ENCODE measurements around the gene CHAT.
A peak's percentile ranks its signal among the peaks of the same experiment; 100 is the strongest.
"Not testable (repeated sequence)": the region's sequence is repeated elsewhere in the genome, so short reads cannot be mapped to it uniquely, and the experiment has no call there.

CHAT gene

DNA sequence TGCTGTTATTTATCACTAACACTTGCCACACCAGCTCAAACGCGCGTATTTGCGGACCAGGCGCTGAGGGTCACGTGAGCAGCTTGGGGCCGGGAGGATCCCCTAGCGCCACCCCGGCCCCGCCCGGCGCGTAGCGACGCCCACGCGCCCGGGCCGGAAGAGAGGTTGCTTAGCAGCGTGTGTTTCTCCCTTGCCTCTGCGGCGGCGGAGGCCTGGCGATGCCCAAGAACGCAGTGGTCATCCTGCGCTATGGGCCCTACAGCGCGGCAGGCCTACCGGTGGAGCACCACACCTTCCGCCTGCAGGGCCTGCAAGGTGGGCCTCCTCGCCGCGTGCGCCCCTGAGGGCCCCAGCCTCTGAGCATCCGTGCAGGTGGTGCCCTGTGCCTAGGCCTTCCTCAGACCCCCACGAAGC is 65.7 kb downstream of the CHAT start, which contains the start of gene C10orf53:
Gene C10orf53, plus strand, starts transcription at position 172 of the 414 bp plus-strand sequence. Its CDS starts 47 bp downstream, at position 219.
- peak in 23 of 56 donors; percentile 3 to 62 (median 21) for DNase-seq

DNA sequence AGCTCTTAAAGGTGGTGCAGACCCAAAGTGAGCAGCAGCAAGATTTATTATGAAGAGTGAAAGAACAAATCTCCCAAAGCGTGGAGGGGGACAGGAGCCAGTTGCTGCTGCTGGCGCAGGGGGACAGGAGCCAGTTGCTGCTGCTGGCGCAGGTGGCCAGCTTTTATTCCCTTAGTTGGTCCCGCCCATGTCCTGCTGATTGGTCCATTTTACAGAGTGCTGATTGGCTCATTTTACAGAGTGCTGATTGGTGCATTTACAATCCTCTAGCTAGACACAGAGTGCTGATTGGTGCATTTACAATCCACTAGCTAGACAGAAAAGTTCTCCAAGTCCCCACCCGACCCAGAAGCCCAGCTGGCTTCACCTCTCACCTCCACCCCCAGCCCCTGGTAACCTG is 68.6 kb downstream of the CHAT start:
- DNase-seq, result not testable (repeated sequence)

DNA sequence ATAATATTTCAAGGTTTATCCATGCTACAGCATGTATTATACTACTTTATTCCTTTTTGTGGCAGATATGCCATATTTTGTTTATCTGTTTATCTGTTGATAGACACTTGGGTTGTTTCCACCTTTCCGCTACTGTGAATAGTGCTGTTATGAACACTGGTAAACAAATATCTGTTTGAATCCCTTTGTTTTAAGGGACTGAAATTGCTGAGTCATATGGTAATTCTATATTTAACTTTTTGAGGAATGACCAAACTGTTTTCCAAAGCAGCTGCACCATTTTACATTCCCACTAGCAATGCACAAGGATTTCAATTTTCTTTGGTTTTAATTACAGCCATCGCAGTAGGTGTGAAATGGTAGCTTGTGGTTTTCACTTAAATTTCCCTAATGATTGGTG is 69.0 kb downstream of the CHAT start:
- DNase-seq, result no peak

DNA sequence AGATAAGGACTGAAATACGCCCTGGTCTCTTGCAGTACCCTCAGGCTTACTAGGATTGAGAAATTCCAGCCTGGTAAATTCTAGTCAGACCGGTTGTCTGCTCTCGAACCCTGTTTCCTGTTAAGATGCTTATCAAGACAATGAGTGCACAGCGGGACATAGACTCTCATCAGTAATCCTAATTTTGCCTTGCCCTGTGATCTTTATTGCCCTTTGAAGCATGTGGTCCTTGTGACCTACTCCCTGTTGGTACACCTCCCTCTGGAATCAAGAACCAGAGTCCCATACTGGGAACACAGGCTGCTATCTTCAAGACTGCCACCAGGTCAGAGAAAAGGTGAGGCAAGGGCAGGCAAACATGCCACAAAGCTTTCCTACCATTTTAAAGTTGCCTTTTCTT is 72.8 kb downstream of the CHAT start:
- no peak for DNase-seq

DNA sequence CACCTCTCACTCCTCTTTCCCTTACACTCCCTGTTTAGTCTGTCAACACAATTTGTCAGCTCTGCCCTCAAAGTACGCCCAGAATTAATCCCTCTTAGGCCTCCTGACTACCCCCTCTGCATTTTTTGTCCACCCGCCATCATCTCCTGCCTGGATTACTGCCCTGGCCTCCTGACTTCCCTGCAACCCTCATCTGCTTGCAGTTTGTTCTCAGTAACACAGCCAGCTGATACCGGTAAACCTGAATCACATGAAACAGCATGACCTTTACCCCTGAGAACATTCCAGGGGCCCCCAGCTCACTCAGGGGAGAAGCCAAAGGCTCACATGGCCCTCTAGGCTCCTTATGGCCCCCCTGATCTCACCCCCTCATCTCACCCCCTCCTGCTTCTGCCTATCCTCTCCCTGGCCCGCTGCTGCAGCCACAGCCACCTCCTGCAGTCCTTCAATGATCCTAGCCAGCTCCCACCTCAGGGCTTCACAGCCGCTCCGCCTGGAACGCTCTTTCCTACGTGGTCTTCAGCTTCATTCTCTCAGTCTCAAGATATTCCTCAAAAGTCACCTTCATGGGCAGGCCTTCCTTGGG is 74.5 kb downstream of the CHAT start:
- DNase-seq, result no peak

DNA sequence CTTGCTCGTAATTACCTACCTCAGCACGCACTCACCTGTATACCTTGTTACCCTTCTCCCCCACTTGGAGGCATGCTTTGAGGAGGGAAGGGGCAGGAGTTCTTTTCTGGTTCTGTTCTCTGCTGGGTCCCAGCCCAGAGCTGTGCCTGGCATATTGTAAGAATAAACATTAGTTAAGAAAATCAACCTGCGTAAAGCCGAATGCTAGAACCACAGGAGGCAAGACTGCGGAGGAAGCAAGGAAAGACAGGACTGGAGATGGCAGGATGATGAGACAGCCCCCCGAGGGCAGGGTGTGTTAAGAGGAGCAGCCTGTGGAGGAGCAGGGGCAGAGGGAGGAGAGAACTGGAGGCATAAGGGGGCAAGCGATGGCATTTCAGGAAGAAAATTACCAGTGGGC is 75.1 kb downstream of the CHAT start:
- no peak for DNase-seq

DNA sequence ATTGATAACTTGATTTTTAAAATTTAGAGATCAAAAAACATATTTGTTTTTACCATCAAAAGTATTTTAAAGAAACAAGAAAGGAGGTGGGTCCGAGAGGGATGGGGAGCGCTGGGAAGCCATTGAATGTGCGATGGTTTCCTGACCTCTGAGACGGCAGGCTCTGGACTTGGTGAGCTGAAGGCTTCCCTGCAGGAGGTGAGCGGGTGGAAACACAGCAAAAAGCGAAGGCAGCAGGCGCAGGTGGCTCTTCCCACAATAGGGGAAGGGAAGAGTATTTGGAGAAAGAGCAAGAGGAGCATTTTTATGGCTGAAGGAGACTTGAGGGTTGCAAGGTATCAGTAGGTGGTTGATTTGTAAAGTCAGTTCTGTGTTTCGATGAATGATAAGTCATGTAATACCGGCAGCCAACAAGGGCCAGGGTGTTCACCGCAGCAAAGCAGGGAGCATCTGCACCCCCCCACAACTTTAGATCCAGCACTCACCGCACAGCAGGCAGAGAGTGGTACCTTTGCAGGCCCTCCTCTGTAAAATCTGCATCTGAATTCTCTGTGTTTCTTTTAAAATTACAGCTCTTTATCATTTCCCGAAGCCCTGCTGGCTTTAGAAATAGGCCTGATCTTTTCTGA is 76.2 kb downstream of the CHAT start:
- no peak for DNase-seq

DNA sequence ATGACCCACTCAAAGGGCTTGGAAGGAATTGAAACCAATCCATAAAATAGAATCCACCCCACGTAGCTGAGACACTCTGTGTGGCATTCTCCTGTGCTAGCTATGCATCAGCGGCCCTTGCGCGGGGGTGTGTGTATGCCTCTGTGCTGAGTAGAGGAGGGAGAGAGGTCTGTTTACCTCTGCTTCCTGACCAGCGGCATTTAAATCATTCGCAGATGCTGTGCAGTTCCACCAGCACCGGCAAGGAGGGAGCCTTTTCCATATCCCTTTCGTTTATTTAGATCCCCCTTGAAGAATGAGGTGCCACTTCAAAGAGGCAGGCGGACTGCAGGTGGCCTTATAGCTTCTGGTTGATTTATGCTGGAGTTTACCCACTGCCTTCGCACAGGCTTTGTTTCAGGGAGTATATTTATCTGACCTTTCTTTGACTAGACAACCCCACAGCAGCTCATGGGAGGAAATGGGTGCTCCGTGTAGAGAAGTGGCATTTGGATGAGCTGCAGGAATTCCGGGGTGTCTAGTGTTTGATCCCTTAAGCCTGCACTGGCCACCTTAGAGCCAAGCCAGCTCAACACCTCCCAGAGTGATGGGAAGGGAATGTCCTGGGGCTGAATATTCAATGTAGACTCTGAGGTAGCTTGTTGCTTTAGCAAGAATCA is 77.0 kb downstream of the CHAT start:
- no peak for DNase-seq

DNA sequence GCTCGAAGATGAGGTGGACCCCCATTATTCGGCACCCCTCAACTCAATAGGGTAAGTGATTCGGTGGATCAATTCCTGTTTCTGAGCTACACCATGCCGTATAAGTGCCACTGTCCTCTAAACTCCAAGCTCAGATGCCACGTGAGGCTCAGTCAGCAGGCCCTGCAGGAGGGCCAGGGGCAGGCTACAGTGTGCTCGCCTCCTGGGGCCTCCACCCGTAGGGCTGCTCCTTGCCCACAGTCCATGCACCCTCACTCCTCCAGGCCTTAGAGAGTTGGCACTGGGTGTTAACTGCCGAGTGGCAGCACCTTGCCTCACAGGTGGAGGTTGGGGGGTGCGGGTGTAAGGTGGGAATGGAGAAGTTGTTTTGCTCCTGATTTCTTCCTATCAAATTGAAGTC is 77.8 kb downstream of the CHAT start:
- DNase-seq, result no peak

DNA sequence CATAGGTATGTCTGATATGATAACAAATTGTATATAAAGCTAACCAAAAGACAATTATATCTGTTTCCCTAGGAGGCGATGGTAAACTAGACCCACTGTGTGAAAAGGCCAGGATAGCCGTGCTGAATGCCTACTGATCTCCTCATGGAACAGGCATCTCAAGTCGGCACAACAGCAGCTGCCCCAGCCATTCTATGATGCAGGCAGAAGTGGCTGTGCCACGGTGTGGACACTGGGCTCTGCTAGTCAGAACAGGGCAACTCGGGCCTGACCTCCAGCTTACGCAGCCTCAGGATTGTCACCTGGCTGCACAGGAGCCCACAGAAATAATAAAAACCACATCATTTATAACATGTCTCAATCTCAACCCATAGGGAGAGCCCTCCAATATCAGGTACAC is 80.6 kb downstream of the CHAT start:
- DNase-seq, result no peak

DNA sequence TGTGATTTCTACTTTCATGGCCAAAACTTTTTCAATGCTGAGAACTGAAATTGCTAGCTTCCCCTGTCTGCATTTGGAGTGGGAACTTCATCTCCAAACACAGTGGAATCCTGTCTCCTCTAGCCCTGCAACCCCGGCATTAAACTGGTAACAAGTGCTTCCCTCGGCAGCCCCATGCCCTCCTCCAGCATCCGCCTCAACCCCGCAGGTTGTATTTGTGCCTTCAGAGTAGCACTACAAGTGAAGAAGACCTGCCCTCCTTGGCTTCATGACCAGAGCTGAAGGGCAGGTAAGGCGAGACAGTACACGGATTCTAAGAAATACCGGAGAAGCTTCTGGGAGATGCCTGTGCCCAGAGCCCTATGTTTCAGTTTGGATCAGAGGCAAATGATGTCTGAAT is 82.5 kb downstream of the CHAT start:
- no peak for DNase-seq

DNA sequence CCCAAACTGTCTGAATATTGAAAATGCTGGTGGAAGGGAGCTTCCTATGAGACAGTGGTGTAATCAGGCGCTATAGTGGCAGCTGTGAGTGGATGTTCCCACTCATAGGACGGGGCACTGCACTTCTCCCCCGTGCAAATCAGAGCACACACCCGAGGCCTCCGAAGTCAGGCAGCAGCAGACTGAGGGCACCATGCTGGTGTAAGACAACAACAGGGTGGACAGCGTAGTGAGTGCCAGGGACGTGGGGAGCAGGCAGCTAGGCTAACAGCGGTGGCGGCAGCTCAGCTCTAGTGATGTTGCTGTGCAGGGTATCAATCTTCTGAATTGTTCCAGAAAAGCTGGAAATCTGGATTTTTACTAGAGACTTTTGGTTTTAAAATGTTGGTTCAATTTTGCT is 84.8 kb downstream of the CHAT start:
- DNase-seq, result no peak

DNA sequence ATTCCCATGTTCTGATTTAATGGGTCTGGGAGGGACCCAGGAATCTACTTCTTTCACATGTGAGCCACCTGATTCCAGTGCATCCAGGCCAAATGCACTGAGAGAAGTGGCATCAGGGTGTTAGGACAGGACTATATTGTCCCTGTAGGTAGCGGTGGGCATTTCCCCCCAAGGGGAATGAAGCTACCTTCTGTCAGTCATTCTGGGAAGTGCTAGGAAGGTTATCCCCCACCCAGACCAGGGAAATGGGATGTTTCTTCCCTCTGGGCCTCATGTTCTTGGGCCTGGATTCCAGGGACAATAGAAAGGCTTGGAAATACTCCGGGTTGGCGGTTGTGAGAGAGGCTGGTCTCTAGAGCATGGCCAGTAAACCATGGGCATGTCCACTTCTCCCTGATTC is 86.4 kb downstream of the CHAT start:
- DNase-seq, result no peak

DNA sequence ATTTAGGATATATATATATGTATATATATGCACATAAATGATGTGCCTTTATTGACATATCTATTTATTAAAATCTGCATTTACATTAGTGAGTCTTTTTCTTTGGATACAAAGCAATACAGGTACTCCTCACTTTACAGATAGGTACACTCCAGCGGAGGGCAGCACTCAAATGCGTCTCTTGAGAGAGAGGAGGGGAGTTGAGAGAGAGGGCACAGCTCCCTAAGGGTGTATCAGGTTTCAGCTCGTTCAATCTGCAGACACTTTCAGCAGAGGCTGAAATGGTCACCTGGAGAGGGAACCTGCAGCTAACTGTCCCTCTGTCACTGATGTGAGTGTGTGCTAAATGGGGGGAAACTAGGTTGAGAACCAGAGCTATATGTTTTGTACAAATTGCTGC is 87.2 kb downstream of the CHAT start:
- no peak for DNase-seq

DNA sequence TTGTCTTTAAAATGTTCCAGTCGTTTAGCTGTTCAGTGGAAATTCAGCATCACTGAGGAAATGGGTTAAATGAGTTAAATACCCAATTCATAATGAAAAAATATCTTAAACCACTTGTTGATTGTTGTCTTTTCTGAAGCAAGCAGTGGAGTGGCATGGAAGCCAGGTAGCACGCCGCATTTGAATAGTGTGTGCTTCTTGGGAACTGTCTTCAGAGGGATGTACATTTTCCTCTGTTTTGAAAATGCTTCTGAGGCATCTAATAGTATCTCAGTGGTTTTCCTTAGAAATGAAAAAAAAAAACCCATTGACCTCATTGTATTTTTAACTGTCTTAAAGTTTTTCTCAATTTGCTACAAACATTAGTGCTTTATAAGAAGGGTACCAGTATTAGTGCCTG is 93.7 kb downstream of the CHAT start:
- DNase-seq, result no peak

DNA sequence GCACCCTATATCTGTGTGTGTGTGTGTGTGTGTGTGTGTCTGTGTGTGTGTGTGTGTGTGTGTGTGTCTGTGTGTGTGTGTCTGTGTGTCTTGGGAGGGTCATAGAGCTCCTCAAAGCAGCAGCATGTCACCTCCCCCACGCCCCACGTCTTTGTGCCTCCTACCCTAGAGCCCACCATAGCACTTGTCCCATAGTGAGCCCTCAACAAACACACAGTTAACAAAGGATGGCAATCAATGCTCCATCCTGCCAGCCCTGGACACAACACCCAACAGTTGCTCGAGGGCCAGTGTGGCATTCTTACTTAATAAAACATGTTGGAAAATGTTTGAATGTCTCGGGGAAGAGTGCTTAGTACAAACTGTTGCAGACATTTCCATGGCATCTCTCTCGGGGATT is 96.1 kb downstream of the CHAT start:
- no peak for DNase-seq

DNA sequence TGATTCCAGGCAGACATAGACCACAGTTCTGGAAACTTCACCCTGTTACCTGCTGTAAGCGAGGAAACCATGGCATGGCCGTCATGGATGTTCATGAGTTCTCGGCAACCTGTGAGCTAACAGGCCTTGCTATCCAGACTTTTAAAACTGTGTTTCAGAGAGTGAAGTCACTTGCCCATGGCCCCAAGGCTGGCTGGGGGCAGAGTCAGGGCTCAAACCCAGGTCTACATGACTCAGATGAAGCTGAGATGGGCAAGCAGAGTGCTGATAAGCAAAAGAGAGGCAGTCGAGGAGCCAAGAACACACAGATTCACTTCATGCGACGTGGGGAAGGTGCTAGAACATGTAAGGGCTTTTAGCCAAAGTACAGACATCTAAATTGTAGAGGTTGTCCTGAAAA is 97.1 kb downstream of the CHAT start:
- DNase-seq, result no peak

DNA sequence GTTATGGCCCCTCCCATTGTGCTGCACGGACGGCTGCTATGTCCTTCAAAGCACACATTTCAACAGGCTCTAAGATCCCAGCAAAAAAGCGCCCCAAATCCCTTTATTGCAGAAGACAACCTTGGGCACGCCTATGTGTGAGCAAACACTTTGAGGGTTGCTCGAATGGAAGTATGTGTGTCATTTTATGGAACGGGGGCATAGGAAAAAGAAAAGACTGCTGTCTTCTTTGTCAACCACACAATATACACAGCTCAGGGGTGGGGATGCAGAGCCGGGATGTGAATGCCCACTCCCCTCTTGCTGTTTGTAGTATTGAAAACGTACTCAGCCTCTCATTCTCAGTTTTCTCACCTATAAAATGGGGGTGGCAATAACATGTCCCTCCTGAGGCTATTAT is 97.6 kb downstream of the CHAT start:
- no peak for DNase-seq

DNA sequence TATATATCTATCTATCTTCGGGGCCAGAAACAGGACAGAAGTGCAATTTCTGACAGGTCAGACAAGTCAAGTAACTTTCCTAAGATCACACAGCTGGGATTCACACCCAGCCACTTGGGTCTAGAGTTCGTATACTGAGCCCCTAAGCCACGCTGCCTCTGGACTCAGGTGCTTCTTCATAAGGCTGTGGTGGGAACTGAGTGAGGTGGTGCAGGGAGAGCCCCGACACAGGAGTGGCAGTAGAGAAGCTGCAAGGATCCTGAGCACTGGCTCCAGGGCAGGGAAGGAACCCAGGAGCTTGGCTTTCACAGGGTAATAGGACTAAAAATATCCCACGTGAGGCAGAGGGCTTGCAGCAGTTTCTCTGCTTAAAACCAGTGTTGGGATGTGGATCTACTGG is 99.4 kb downstream of the CHAT start:
- no peak for DNase-seq

All from nucleus accumbens (tissue), 56 donors.